ENCODE results near the gene CDS2.

GRCh38 chr20:5234978-5235377, 108.2 kb downstream of the CDS2 start:
- TF ChIP-seq CTCF (IDR thresholded peaks at IDR 0.05; ENCODE audit: low read depth, low read length) (no peak), MAX (IDR thresholded peaks at IDR 0.05; ENCODE audit: low read depth, low read length) (no peak)

Data from NB4 (cell line).